GM18511 (cell line): ENCODE measurements around the gene PEX14.
"Not testable (repeated sequence)": the region's sequence is repeated elsewhere in the genome, so short reads cannot be mapped to it uniquely, and the experiment has no call there.

Source experiments
- ATAC-seq: cut with Tn5 transposase; IDR thresholded peaks from one replicate; pipeline ENCODE4 v1.9.1; 2021; ENCODE audit warnings: mild to moderate bottlenecking, moderate library complexity; ENCODE audit not compliant: unreplicated experiment

PEX14 gene, protein sequence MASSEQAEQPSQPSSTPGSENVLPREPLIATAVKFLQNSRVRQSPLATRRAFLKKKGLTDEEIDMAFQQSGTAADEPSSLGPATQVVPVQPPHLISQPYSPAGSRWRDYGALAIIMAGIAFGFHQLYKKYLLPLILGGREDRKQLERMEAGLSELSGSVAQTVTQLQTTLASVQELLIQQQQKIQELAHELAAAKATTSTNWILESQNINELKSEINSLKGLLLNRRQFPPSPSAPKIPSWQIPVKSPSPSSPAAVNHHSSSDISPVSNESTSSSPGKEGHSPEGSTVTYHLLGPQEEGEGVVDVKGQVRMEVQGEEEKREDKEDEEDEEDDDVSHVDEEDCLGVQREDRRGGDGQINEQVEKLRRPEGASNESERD

DNA sequence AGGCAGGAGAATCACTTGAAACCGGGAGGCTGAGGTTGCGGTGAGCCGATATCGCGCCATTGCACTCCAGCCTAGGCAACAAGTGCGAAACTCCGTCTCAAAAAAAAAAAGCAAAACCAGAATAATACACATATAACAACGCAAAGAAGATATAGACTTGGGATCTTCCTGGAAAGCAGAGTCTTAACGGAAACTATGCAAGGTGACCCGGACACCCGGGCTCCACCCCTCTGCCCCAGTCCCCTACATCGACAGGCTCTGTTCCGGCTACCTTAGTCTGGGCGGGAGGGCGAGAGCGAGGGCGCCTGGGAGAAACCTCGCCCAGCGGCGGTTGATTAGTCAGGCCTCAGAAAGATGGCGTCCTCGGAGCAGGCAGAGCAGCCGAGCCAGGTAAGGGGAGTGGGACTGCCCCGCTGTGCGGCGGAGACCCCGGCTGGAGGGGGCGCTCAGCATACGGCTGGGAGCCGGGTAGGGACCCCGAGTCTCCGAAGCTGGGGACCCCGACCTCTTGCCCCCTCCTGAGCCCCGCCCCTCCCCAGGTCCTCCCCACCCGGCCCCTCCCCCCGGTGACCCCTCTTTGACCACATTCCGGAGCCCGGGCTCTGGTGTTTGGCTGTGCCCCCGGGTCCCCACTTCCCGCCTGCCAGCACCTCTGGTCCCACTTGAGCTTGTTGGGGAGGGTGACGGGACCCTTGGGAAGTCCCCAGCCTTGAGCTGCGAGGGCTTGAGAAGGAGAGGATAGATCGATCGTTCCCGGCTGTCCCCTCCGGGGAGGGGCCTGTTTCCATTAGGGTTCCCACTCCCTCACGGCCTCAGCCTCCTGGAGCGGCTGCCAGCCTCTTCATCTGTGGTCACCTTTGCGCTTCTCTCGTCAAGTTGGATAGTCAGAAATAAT, at the start of gene PEX14:
Gene PEX14 (plus strand): TSS at position 338 of the 895 bp plus-strand sequence. CDS start 17 bp downstream, at position 355.
- peak; percentile 70 for ATAC-seq

DNA sequence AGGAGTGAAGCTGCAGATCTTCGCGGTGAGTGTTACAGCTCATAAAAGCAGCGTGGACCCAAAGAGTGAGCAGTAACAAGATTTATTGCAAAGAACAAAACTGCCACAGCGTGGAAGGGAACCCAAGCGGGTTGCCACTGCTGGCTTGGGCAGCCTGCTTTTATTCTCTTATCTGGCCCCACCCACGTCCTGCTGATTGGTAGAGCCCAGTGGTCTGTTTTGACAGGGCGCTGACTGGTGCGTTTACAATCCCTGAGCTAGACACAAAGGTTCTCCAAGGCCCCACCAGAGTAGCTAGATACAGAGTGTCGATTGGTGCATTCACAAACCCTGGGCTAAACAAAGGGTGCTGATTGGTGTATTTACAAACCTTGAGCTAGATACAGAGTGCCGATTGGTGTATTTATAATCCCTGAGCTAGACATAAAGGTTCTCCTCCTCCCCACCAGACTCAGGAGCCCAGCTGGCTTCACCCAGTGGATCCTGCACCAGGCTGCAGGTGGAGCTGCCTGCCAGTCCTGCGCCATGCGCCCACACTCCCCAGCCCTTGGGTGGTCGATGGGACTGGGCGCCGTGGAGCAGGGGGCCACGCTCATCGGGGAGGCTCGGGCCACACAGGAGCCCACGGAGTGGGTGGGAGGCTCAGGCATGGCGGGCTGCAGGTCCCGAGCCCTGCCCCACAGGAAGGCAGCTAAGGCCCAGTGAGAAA, 48.8 kb upstream of the PEX14 start:
- ATAC-seq, result not testable (repeated sequence)

DNA sequence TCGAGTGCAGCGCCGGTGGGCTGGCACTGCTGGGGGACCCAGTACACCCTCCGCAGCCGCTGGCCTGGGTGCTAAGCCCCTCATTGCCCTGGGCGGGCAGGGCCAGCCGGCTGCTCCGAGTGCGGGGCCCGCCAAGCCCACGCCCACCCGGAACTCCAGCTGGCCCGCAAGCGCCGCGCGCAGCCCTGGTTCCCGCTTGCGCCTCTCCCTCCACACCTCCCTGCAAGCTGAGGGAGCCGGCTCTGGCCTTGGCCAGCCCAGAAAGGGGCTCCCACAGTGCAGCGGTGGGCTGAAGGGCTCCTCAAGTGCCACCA, 48.3 kb upstream of the PEX14 start:
- ATAC-seq, result not testable (repeated sequence)

DNA sequence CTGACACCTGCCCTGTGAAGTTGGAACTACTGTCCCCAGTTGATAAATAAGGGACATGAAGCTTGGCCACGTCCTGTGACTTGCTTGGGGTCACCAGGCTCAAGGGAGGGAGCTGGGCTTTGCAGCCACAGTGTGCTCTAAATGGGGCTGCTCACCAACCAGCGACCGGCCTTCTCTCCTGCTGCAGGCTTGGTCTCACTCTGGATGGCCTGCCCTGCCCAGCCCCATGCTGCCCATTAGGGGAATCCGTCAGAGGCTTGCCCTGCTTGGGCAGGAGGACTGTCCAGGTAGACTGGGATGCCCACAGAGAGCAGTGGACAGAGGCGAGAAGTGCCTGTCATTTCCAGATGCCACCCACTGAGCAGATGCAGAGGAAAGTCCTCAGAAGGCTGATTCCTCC, 45.8 kb upstream of the PEX14 start:
- no peak for ATAC-seq

DNA sequence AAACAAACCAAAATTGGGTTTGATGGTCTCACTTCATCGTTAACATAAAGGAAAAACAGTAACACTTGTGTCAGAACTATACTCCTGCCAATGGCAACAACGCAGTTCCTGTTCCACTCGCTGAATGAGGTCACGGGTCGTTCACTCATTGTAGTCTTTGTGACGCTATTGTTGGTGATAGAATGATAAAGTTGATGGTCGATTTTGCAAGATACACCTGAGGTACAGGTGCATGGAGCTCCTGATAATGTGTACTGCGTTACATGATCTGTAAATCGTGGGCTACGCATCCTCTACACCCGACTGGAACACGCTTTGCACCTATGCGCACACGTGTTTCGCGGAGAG, 44.9 kb upstream of the PEX14 start:
- no peak for ATAC-seq

DNA sequence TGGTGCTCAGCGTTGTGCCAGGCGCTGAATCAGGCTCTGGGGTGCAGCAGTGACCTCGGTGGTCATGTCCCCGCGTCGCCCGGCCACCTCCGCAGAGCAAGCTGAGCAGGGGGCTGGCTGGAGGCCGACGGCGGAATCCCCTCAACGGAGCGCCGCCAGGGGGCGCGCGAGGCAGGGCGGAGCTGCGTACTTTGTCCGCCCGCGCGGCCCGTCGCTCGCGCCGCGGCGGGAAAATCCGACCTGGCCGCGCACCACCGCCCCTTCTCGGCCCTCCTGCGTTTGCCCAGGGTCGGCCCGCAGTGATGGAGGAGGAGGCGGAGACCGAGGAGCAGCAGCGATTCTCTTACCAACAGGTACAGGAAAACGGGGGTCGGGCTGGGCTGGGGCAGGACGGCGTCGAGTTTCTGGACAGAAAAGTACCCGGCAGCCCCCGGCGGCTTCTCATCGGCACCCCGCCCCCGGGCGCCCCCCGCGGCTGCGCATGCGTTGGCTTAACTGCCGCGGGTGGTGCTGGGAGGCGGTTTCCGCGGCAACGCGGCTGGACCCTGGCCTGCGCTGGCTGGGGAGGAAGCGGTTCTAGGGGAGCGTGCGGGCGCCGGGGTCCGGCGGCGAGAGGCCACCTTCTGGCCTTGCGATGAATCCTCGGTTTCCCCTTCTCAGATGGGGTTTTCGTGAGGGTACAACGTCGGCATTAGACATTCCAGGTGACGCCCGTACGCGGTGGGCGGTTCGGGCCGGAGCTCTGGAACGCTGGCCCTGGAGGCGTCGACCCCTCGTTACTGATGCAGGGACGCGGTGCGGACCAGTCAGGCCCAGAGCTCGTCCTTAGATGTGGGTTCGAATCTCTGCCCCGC, 44.3 kb upstream of the PEX14 start, which contains the start of gene CENPS:
Gene CENPS (plus strand): TSS at position 218 of the 854 bp plus-strand sequence. CDS start 85 bp downstream, at position 303.
- ATAC-seq, result peak; percentile 81

DNA sequence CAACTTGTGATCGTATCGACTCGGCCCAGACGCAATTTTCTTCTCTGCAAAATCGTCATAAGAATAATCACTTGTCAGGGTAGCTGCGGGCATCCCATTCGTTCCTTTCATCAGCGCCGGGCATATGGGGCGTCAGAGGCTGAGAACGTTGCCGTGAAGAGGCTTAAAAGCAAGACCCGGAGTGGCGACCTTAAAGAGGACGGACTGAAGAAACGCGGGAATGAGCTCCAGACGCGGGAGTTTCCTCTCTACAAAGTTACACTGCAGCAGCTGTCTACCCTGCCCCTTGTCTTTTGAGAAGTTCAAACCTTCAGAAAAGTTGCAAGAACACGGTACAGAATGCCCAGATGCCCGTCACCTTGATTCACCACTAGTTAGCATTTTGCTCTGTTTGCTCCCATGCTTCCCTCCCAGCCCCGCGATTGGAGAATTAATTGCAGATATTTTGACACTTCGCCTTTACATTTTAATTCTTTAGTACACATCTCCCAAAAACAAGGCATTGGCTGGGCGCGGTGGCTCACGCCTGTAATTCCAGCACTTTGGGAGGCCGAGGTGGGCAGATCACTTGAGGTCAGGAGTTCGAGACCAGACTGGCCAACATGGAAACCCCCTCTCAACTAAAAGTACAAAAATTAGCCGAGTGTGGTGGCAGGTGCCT, 43.5 kb upstream of the PEX14 start:
- no peak for ATAC-seq

DNA sequence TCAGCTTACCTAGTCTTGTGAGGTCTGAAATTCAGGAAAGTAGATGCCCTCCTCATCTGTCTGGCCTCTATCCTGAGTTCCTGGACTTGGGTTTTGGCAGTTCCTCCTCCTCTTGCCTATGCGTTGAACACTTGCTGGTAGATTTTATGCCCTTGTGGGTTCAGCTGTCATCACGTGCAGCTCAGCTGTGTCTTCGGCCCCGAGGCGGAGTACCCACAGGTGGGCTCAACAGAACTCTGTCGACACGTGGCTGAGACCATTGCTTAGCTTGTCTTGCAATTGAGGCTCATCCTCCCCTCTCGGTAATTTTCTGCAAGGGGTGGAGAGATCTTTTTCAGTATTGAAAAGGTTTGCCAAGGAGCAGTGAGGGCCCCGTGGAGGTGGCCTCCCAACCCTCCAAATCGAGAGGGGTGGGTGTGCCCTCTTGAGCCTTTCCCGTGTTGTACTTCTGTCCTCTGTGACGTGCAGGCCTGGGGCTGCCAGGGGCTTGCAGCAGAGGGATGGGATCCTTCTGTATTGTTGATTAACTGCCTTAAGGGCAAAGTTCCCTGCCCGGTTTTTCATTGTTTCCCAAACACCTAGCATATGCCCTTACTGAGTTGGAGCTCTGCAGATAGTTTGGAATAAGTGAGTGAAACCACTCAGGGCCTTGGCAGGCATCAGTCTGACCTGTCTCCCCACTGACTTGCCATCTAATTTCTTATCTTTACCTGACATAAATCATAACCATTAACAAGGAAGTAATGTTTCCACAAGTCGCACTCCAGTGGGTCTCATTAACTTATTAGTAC, 41.6 kb upstream of the PEX14 start:
- no peak for ATAC-seq

DNA sequence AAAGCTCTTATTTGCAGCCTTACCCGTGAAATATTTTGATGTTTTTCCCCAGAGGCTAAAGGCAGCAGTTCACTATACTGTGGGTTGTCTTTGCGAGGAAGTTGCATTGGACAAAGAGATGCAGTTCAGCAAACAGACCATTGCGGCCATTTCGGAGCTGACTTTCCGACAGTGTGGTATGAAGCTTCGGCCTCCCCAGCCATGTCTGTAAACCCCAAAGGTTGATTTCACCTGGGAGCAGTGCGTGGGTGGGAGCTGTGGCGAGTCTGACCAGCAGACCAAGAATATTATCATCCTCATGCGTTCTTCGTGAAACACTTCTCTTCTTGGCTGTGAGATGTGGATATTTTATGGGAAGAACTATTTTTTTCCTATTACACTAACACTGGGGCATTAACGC, 41.0 kb upstream of the PEX14 start:
- ATAC-seq, result no peak

DNA sequence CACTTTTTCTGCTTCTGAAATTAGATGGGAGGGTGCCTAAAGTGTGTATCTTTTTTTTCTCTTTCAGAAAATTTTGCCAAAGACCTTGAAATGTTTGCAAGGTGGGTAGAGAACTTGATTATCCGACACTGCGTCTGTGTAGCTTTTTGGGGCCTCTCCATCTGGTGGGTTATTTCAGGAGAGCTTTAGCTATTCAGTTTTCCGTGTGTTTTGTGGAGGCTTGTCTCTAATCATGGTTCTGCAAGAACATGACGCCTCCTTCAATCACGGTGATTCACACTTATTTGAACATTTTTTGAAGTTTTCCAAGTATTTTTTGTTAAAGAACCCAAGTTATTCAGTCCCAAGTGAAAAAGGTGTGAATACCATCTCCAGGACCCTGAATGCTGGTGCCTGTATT, 40.2 kb upstream of the PEX14 start:
- no peak for ATAC-seq

DNA sequence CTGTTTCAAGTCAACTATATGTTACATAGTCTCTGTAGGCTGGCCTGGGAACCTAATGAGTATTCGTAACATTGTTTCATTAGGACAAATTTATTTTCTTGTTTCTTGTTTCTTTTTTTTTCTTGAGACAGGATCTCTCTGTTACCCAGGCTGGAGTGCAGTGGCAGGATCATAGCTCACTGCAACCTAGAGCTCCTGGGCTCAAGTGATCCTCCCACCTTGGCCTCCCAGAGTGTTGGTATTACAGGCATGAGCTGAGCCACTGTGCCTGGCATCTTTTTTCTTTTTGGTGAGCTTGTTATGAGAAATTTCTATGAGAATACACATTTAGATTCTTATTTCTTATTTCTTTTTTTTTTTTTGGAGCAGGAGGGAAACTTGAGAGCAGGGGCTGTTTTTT, 37.7 kb upstream of the PEX14 start:
- ATAC-seq, result no peak

DNA sequence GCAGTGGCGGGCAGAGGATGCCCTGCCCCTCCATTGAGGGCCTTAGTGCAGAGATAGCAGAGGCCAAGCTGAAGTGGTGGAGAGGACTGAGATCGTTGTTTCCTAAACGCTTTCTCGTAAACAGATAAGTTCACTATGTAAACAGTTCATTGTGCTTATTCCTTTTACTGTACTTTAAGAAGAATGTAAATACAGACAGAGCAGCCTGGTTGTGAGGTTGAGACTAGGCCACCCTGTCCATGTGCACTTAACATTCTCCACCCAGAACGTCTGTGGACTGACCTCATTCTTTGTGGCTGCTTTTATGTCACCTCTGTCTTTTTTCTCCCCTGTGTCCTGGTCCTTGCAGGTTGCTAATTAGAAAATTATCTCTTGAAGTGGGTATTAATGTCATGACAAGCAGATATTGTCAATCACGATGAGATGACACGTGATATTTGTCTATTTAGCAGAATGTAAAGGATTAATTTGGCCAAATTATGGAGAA, 36.0 kb upstream of the PEX14 start:
- no peak for ATAC-seq

DNA sequence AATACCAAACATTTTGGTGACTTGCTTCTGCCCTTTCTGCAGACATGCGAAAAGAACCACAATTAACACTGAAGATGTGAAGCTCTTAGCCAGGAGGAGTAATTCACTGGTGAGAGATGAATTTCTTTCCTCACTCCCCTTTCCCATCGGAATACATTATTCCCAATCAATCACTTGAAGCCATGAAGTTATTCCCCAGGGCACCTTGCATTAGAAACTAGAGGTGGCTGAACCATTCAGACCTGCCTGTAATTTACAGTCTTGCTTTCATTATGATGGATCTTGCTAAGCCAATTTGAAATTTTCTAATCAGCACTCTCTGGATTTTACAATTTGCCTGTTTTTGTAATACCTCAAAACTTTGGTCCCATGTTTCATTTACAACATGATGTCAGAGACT, 34.4 kb upstream of the PEX14 start:
- ATAC-seq, result no peak

DNA sequence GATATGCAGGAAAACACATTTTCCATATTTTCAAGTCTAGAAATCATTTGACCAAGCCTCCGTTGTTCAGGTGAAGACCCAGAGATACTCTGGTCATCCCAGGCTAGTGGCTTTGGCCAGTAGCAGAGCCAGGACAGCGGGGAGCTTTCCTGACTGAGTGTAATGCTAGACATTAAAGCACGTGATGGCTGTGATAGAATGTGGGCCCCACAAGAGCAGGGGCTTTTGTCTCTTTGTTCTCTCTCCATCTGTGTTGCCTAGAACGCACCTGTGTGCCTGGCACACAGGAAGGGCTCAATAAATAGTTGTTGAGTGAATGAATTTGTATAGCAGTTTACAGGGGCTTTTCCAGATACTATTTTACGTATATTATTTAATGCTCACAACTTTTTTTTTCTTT, 34.0 kb upstream of the PEX14 start:
- ATAC-seq, result no peak

DNA sequence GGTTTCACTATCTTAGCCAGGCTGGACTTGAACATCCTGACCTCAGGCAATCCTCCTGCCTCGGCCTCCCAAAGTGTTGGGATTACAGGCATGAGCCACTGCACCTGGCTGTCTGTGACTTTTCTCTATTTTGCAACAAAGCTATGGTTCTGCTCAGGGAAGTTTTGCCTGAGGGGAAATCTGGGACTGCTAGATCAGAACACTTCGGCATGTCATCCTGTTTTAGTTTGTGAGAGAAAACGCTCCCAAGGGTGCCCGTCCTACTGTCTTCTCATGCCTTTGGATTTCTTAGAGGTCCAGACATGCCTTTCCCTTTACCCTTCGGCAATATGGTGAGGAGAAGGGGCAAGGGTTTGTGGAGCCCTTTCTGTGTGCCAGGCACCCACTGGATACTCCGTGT, 30.5 kb upstream of the PEX14 start:
- ATAC-seq, result no peak

DNA sequence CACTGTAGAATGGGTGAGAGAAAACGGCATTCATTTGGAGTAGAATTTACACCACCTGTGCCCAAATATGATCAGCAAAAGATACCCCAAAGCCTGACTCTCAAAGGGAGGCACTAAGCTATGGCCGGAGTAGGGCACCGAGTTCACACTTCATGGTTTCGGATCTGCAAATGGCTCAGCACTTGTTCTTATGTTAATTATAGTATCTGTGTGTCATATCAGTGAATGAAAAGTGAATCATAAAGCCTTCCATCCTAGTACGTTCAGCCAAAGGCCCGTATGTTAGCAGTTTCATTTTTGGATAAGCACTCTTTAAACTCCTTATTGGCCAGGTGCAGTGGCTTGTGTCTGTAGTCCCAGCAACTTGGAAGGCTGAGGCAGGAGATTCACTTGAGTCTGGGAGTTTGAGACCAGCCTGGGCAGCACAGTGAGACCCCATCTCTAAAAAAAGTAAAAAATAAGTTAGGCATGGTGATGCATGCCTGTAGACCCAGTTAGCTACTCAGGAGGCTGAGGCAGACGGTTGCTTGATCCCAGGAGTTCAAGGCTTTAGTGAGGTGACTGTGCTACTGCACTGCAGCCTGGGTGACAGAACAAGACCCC, 29.9 kb upstream of the PEX14 start:
- ATAC-seq, result no peak

DNA sequence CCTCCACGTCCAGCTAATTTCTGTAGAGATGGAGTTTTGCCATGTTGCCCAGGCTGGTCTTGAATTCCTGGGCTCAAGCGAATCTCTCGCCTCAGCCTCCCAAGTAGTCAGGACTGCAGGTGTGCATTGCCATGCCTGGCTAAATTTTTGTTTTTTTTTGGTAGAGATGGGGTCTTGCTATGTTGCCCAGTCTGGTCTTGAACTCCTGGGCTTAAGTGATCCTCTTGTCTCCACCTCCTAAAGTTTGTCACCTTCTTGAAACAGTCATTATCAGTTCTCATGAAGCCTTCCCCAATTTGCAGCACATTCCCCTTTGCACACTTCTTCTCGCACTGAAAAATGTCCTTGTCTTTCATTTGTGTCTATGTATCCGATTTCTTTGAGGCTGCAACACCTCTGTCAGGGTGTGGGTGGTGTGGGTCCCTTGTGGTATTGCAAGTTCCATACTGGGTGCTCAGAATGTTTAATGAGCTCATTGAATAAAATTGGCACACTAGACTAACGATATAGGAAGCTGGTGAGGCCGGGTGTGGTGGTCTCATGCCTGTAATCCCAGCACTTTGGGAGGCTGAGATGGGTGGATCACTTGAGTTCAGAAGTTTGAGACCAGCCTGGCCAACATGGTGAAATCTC, 27.8 kb upstream of the PEX14 start:
- no peak for ATAC-seq

DNA sequence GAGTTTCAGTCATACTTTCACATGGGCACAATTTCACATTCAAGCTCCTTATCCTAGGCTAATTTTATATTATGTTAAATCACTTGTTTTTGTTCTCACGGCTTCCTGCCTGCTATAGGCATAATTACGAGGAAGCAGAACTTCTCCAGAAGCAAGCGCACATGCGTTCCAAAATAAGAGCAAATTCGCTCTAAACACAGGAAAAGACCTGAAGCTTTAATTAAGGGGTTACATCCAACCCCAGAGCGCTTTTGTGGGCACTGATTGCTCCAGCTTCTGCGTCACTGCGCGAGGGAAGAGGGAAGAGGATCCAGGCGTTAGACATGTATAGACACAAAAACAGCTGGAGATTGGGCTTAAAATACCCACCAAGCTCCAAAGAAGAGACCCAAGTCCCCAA, 25.0 kb upstream of the PEX14 start, which contains the start of gene CORT:
Gene CORT (plus strand): TSS at position 281 of the 400 bp plus-strand sequence. CDS start 193 bp downstream, outside the sequence.
- ATAC-seq, result no peak
